A549 treated with CORT108297 at 1 μM for 4 hours (cell line): ENCODE data around the gene AZI2. TPM values are rescaled to one million over a fixed set of nuclear protein-coding genes. Genes with fewer than 3 reads are reported as not detected.

ENCODE experiments used
- total RNA-seq: library from RNA; stranded (reverse); fragments of 200-300 nt; extraction: Qiagen RNA extraction; gene quantifications from 5 replicates; pipeline ENCODE4 v1.2.3, GENCODE V29; 2022

AZI2 gene, protein sequence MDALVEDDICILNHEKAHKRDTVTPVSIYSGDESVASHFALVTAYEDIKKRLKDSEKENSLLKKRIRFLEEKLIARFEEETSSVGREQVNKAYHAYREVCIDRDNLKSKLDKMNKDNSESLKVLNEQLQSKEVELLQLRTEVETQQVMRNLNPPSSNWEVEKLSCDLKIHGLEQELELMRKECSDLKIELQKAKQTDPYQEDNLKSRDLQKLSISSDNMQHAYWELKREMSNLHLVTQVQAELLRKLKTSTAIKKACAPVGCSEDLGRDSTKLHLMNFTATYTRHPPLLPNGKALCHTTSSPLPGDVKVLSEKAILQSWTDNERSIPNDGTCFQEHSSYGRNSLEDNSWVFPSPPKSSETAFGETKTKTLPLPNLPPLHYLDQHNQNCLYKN
- total RNA-seq: 38.9 to 47.6 TPM (median 40.5 TPM) in 5 replicates

DNA sequence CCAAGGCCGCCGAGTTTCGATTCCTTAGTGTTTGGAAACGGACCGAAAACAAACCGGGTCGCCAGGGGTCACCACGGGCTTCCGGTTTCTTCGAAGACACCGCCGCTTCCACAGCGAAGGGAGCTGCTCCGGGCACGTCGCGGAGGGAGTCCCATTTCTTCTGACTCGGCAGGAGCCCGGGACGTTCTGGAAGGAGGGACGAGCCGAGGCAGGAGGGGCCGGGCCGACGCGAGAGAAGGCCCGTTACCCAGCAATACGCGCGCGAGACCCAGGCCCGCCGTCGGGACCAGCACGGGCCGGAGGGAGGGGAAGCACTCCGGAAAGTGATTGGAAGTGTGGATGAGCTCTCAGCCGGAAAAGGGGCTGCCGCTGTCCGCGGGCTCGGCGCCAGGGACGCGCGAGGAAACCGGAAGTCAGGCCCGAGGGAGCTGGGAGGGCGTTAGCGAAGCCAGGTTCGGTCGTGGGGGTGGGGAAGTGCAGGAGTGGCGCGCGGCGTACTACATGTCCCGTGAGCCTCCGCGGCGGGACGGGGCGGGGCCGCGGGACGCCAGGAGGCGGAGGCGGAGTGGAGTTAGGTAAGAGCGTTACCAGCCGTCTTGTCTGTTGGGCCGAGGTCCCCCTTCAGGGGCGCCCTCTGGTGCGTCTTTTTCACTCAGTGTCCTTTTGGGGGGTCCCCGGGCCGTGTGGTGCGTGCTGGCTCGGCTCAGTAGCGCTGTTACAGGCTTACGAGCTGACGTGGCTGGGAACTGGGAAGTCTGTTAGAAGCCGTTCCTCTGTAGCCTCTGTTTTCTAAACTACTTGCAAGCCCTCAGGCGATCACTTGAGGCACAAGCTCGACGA, at the start of gene AZI2, which contains the start of gene ZCWPW2:
Gene AZI2 (minus strand): TSS at position 196 of the 840 bp plus-strand sequence. CDS start 8,207 bp downstream, outside the sequence.
Gene ZCWPW2 (plus strand): TSS at position 93 of the 840 bp plus-strand sequence. CDS start 64,348 bp downstream, outside the sequence.

Other genes with a start within 250 kb of the AZI2 start
- 42.5 to 52.4 TPM (median 44.2 TPM) in 5 replicates for gene CMC1, start 107.2 kb downstream of the AZI2 start, total RNA-seq
- 0.11 TPM in 1 of 5 replicates, not detected in the others for gene ZCWPW2, start 103 bp downstream of the AZI2 start, total RNA-seq